ENCODE data around the gene THRAP3. TPM values are rescaled to one million over a fixed set of nuclear protein-coding genes. Genes with fewer than 3 reads are reported as not detected.

The THRAP3 gene
- total RNA-seq, 1 donor from 2014 or later, result 67.9 TPM

DNA sequence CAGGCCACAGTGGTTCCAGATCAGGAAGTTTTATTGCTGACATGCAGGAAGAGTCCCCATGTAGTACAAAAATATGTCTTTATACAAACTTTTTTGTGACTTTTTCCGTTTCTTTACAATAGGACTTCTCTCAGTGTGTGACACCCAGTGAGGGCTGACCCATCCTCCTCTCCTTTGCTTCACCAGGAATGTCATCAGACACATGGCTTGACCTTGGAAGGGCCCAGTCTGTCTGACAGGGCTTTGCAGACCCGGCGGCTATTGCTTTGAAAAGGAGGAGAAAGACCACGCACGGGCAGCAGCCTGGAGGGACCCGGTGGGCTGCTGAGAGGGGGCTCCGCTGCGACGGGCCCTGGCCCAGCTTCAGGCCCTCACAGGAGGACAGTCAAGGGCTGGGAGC is 115.4 kb downstream of the THRAP3 start:
- DNase-seq, result no peak
- peak; percentile 15 for ATAC-seq
- intact Hi-C loops (cut with micrococcal nuclease), result loop anchor here (5.0 kb wide), 1 partner anchor 83 kb away; no protein-coding TSS in a partner anchor

DNA sequence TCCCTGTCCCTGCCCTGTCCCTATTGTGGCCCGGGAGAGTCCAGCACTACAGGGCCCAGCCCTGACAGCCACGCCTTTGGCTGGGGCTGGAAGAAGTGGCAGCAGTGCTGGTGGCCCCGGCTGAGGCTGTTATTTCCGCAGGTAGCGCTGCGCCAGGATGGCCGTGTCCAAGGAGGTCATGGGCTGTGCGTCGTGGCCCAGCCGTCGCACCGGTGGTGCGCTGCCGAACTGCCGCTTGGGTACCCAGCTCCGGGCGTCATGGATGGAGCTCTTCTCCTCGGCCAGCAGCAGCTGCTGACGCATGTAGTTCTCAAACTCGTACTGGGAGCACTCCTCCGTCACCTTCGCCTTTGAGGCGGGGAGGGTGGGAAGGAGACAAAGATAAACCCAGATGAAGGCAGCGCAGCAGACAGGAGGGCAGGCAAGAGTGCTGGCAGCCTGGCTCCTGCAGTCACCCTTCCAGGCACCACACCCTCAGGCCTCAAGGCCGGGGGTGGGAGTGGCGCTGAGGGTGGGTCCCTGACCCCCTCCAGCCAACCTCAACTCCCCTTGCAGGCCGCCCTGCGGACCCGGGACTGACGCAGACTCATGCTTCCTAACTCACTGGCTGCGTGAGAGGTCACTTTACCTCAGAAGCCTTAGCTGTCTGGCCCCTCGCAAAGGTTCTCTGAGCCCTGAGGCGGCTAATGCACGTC is 117.5 kb downstream of the THRAP3 start:
- ATAC-seq (no peak), DNase-seq (no peak)
- intact Hi-C loops (cut with micrococcal nuclease), result loop anchor here (5.0 kb wide), 1 partner anchor 81 kb away; no protein-coding TSS in a partner anchor

DNA sequence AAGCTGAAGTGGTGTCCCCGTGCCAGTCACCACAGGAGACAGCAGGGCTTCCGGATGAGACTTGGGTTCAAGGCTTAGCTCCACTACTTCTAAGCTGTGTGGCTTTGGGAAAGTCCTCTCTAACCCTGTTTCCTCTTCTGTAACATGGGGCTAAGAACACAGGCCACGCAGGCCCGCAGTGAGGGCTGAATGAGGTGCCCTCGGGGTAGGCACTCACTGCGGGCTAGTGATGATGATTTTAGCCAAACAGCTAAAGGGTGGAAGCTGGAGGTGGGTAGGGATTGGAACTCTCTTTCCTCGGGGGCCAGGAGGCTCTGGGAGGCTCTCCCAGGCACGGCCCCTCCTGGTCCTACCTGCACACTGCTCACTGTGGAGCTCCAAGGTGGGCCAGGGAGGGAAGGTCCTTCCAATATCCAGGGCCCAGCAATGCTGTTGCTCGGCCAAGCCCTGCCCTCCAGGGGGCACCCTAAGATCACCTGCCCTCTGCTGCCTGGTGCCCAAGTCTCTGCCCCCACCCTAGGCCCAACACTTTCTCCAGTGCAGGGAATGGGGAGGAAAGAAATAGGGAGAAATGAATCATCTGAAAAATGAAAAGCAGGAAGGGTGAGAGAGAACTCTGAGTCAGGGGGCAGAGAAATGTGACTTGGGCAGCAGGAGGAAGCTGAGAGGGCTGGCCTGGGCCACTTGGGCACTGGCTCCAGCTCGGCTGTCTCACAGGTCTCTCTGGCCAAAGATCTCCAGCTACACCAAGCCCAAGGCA is 118.4 kb downstream of the THRAP3 start:
- intact Hi-C loops (cut with micrococcal nuclease), result loop anchor here (5.0 kb wide), 1 partner anchor 80 kb away; no protein-coding TSS in a partner anchor
- ATAC-seq, result peak; percentile 77
- DNase-seq, result peak; percentile 71

DNA sequence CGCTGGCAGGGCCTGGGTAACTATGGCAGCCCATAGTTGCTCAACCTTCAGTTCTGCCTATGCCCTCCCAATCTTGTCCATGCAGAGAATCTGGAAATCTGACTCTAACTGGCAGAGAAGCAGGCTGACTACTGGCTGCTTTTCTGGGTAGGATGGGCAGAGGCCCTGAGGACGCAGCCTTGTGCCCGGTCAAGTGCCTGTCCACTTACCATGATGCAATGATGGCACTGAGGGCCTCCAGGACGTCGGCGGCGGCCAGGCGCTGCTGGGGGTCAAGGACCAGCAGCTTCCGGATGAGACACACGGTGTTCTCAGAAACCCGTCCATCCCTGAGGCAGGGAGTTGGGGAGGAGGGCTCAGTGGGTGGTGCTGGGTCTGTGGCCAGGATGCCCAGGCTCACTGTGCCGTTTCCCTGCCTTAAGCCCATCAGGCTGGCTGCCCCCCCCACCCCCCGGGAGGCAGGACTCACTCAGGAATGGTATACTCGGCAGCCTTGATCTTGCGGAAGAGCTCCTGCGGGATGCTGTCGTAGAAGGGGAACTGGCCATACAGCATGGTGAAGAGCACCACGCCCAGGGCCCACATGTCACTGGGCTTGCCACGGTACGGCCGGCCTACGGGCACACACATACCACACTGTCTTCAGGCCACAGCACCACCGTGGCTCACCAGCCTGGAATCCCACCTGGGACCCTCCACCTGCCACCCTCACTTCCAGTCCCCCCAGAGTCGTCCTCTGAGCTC is 119.6 kb downstream of the THRAP3 start:
- ATAC-seq (no peak), DNase-seq (no peak)
- intact Hi-C loops (cut with micrococcal nuclease), result loop anchor here (5.0 kb wide), 1 partner anchor 78 kb away; no protein-coding TSS in a partner anchor

DNA sequence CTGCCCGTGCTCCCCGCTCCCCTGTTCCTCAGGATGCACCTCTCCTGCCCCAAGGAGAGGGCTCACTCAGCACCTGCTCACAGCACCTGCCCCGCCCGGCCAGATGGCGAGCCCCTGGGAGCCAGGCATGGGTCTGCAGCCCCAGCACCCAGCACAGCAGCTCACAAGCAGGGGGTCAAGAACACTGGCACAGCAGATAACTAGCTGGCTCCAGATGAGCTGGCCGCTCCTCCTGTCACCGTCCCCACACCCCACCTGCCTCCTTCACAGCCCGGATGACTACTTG is 120.1 kb downstream of the THRAP3 start:
- intact Hi-C loops (cut with micrococcal nuclease), result loop anchor here (5.0 kb wide), 1 partner anchor 78 kb away; no protein-coding TSS in a partner anchor
- ATAC-seq (no peak), DNase-seq (no peak)

DNA sequence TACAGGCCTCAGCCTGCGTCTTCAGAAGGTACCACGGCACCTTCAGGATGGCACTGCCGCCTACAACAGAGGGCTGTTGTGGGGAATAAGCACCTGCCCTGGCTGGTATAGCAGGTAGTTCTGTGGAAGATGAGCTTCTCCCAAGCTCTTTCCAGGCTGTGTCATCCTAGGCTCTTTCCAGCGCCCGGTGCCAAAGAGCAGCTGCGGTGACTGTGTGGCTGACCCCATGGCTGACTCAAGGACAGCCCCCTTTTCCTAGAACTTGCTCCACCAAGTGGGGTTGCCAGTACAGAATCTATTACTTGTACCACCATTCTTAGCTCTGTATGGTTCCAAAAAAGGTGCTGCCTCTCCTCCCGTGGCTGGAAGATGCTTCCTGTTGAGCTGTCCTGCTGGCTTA is 121.1 kb downstream of the THRAP3 start:
- ATAC-seq, result no peak
- intact Hi-C loops (cut with micrococcal nuclease), result no loop called here
- DNase-seq, result no peak

DNA sequence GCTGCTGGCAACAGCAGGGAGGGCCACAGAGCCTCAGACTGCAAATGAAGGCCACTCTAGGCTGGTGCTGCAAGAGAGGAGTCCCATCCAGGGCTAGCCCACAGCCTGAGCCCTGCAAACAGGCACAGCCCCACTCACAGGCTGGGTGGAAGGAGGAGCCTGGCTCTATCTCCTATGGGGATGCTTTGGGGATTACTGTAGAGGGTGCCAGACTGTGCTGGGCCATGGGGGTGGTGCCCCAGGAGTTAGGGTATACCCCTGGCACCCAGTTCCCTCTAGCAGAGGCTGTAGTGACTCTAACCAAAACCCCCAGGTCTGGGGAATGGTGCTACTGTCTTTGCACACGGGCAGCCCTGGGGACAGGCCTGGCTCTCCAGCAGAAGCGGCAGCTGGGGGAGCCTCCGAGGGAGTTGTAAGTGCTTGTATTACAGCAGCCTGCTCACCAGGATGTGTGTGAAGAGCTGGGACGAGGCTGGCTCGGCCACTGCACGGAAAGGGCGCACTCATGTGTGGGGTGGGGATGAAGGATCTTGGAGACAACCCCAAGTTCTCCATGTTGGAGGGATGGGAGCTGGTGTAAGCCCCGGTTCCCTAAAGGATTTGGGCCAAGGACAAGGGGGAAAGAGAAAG is 122.6 kb downstream of the THRAP3 start:
- intact Hi-C loops (cut with micrococcal nuclease), result no loop called here
- DNase-seq (no peak), ATAC-seq (no peak)

DNA sequence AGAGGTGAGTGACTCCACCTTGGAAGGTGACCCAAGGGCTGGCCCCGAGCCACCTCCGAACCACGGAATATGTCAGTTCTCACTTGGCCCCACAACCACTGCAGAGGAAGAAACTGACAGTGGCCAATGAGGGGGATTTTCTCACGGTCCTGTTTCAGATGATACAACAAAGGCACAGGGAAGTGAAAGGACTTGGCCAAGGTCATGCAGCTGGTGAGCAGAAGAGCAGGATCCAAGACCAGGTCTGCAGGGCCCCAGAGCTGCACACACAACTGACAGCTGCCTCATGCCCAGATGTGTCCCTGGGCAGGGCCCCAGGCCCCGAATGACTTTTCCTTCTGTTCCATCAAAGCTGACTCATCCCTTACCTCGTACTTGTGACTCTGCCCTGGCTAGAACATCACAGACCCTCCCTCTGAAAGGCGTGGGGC is 125.0 kb downstream of the THRAP3 start:
- DNase-seq (no peak), ATAC-seq (no peak)
- intact Hi-C loops (cut with micrococcal nuclease), result no loop called here

DNA sequence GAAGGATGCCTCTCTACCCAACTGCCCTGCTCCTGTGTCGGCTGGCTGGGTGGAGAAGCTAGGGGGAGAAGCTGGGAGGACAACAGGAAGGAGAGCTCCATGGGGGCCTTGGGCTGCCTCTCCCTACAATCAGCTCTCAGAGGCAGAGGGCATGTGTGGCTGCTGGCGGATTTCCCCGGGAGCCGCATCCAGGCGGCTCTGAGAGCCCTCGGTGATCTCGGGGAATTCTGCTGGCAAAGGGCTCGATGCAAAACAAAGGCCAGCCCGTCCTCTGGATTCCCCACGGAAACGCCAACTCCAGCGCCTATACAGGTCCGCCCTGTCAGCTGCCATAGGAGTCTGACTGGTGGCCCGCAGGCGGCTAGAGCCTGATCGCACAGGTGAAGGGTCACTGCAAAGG is 125.6 kb downstream of the THRAP3 start:
- intact Hi-C loops (cut with micrococcal nuclease), result no loop called here
- peak; percentile 38 for ATAC-seq
- peak; percentile 45 for DNase-seq

DNA sequence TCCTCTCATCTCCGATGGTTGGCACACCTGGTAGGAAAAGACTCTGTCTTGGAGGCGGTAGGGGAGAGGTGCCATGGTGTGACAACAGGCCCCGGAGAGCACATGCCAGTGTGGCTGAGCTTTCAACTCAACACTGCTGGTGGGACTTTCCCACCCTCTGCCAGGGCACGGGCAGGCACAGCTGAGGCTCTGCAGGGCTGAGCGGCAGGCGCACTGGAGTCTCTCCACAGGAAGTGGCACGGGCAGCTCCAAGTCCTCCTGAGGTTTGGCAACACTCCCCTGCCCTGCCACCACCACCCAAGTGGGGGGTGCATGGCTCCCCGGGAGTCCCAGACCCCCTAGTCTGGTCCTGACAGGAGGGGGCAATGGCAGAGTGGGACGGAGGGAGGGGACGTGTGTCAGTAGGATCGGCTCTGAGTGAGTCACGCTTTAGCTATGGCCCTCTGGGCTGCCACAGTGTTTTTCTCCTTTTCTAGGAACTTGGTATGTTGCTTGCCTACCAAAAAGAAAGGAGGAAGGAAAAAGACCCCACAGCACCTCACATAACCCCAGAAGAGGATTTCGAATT is 126.5 kb downstream of the THRAP3 start:
- intact Hi-C loops (cut with micrococcal nuclease), result no loop called here
- ATAC-seq (peak; percentile 62), DNase-seq (peak; percentile 53)

DNA sequence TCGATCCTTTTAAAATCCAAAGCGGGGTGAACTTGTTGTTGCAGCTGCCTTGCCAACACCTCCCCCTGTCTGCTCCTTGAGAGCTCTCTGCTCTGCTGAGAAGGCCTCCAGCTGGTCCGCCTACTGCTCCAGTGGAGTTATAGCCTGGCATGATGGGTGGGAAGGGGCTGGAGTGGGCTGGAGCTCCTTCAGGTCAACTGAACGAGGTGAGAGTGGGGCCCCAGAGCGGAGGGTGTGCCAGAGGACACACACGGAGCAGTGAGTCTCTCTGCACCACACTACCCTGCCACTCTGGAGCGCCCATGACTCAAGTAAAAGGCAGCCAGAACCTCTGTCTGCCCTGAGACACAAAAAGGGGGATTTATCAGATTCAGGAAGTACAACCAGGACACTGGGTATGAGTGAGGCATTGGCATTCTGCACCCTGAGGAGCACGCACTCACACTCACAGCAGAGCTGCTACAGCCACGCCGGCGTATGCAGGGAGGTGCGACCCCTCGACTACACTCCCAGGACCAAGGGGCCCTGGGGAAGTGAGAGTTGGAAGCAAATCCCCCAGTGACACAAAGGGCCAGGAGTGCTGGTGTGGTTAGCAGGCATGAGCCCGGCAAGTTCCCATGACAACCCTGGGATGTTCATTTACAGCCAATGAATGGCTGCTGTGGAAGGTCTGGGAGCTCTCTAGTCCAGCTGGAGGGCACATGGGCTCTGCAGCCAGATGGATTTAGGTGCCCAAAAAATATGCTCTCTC is 127.2 kb downstream of the THRAP3 start:
- peak; percentile 14 for ATAC-seq
- intact Hi-C loops (cut with micrococcal nuclease), result no loop called here
- DNase-seq, result no peak

DNA sequence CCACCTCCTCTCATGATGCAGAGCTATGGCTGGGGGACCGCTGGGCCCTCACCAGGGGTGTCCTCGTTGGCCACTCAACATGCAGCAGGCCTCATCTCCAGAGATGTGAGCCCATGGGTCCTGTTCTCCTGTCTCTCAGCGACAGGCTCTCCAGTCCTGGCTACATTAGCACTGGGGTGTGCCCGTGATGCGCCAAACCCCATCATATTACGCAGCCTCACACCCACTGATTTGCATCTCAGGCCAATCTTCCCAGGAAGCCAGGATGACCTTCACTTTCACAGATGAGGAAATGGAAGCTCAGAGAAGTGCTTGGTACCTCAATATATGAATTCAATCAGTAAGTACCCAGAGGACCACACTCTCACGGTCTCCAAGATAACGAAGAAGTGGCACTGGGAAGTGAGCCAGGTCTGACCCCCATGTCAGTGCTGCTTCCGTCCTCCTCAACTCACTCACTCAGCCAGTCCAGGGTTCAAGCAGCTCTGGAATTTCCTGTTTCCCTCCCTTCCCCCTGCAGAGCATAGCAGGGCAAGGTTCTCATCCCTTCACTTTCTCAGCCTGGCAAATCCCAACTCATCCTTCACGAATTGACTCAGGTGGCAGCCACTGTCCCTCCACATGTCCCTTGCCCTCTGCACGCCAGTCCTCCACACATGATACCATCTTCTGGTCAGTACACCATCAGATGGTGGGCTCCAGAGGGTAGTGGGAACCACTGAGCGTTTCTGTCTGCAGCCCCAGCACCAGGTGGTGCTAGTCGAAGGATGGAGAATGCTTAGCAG is 128.1 kb downstream of the THRAP3 start:
- intact Hi-C loops (cut with micrococcal nuclease), result no loop called here
- ATAC-seq (no peak), DNase-seq (no peak)

DNA sequence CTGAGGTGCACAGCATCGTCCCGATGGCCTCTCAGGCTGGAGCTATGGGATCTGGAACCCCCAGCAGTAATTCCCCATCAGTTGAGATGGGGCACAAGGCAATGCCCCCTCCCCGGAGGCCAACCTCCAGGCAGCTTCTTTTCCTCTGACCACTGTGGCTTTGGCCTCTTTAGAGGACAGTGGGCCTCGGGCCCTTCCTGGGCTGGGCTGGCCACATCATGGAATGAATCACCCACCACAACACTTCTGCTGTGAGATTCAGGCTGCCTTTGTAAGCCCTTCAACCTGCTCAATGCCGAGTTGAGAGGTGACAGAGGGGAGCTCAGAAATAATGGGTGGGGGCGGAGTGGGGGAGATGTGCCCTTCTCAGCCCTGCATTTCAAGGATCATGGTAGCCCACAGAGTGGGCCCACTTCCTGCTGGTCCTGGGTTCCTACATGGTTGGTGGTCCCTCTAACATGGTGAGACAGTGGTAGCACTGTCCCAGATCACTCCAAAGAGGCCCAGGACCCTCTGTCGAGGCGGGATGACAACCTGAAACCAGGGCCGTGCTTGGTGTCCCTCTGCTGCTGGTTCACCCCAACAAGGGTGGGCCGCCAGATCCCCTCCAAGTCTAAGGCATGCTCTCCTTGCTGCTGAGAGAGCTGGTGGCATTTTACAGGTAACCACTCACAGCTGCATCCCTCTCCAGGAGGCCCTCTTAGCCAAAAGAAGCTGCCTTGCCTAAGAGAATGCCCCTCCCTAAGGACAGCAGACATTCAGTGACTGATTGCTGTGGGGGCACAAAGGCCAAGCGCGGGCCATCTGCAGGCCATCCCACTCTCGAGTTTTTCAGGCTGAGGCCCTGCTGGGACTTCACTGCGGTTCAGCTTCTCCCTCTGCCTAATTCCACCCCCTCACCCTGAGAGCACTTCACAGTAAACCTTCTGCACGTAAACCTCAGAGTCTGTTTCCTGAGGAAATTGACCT is 129.0 kb downstream of the THRAP3 start:
- DNase-seq (no peak), ATAC-seq (no peak)
- intact Hi-C loops (cut with micrococcal nuclease), result no loop called here

DNA sequence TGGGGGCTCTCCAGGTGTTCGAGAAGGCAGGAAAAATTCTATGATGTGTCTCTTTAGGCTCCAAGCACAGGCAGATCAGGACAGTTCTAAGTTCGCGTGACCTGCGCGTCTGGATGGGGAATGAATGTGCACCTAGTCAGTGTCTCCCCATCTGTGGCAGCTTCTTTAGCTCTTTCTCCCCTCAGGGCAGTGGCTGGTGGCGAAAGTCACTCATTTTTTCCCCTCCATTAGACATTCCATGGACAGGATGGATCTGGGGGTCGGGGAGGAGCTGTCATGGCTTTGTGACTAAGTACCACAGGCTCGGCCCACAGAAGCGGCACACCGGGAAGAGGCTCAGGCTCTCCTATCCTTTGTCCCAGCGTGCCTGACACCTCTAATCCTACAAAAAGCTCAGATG is 130.2 kb downstream of the THRAP3 start:
- ATAC-seq (no peak), DNase-seq (no peak)
- intact Hi-C loops (cut with micrococcal nuclease), result no loop called here
